PC-3 (cell line): ENCODE measurements around the gene NDUFS7.

Experiments used
- CTCF ChIP-seq: fragments of 300-600 bp; sonication (generic); conservative IDR thresholded peaks from 2 replicates; pipeline ENCODE4 v1.5.1; 2017; ENCODE audit warnings: antibody characterized with exemption, low read depth, mild to moderate bottlenecking, low read length
- EZH2 ChIP-seq: fragments of 300-600 bp; sonication (generic); IDR thresholded peaks from one replicate; pipeline ENCODE4 v1.6.1; 2017; ENCODE audit warnings: antibody characterized with exemption, mild to moderate bottlenecking, low read length; ENCODE audit not compliant: unreplicated experiment
- EZH2phosphoT487 ChIP-seq: fragments of 300-600 bp; sonication (generic); IDR thresholded peaks from 2 replicates; pipeline ENCODE4 v1.6.1; 2018; ENCODE audit warnings: mild to moderate bottlenecking, antibody characterized with exemption, low read length, borderline replicate concordance

GRCh38 chr19:1434040-1434366 is 50.3 kb downstream of the NDUFS7 start:
- TF ChIP-seq CTCF (no peak), EZH2 (no peak), EZH2phosphoT487 (no peak)
